NCI-H1930 (cell line): ENCODE results near the gene KCNJ11.

ENCODE experiments used
- DNase-seq, 2 experiments: peaks; one replicate each; lab custom pipeline; 2025; lab: John Stamatoyannopoulos, UW

Gene KCNJ11

DNA sequence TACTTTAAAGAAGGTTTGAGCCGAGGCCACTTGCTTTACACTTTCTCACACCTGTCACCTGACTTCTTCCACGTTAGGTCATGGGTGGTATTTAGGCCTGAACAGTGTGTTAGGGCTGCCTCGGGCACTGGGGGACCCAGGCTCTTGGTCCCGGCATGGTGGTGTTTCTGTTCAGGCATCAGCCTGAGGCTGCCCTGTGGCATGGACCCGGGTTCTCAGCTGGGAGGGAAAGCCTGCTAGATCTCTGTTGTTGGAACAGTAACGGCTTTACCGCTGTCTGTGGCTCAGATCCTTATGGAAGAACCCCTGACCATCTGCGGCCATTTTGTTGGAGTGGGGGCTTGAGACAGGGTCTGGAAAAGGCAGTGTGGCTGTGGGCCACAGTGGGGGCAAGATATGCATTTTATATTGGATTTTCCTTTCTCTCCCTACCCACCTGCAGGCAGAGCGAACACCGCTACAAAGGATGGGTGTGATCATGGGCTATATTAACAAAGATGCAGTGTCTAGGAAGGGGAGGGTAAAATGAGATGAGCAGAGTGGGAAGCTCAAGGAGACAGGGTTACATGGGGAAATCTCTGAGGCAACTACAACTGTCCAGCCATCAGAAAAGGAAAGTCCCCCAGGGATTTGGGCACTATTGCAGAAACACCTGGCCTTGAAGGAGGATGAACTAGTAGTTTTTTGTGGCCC is 1.6 kb upstream of the KCNJ11 start:
- no peak for DNase-seq

DNA sequence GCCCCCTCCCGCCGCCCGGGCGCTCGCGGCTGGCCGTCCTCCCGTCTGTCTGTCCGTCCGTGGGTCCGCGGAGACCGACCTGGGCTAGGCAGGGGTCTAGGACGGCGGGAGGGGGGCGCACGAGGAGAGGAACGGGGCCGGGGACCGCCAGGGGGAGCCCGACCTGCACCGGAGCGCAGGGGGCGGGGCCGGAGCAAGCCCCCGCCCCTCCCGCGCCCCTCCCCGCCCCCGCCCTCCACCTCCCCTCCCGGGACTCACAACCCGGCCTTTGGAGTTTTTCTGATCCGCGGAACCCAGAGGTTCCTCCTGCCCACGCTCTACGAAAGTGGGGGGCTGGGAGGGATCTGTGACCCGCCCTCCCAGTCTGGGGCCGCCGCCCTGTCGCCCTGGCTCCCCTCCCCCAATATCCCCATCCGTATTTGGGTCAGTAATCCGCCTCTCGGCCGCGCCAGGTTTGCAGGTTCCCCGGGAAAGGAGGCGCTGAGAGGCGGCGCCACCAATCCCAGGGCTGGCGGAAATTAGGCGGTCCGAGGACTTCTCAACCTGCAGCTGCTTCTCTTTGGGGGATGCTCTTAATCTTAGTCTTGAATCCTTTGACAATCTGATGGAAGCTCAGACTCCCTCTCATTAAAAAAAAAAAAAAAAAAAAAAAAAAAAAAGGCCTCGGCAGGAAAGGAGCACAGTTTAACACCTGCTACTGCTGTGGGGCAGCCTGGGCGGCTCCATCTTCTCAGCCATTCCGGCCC is 925 bp upstream of the KCNJ11 start:
- peak; percentile 85 to 86 for DNase-seq

DNA sequence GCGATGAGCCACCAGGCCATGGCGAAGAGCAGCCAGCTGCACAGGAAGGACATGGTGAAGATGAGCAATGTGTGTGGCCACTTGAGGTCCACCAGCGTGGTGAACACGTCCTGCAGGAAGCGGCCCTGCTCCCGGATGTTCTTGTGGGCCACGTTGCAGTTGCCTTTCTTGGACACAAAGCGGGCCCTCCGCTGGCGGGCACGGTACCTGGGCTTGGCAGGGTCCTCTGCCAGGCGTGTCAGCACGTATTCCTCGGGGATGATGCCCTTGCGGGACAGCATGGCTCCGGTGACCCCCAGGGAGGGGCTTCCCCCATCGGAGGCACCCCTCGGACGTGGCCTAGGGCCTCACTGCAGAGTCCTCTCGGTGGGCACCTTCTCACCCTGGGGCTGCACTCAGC is 648 bp downstream of the KCNJ11 start:
- no peak for DNase-seq

DNA sequence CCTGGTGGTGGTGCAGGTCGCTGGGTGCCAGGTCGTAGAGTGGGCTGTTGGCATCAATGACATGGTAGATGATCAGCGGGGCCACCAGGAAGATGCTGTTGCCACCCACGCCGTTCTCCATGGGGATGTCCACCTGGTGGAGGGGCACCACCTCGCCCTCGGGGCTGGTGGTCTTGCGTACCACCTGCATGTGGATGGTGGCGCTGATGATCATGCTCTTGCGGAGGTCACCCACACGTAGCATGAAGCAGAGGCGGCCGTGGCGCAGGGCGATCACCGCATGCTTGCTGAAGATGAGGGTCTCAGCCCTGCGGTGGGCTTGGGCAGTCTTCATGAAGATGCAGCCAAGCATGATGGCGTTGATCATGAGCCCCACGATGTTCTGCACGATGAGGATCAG is 1.2 kb downstream of the KCNJ11 start:
- no peak for DNase-seq

DNA sequence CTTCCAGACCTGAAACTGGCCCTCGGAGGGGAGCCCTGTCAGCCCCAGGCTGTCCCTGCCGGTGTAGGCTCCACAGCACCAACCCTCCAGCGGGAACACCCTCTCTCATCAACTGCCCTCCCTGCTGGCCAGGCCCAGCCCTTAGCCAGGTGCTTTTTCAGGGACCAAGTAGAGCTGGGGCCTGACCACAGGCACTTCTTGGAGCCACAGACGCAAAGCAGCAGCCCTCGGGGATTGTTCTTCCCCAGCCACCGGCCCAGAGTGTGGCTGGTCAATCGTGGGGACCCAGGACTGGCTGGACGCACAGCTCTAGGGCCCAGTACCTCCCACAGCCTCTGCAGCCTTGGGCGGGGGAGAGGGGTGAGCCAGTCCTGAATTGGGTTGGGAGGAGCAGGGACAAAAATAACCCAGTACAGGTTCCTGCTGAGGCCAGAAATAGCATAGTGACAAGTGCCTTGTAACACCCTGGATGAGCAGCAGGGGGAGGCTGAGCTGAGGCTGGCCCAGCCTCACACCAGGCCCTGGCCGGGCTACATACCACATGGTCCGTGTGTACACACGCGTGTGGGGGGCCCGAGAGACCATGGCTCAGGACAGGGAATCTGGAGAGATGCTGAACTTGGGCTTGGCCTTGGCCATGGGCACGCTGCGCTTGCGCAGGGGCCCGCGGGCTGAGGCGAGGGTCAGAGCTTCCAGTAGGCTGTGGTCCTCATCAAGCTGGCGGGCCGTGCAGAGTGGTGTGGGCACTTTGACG is 2.0 kb downstream of the KCNJ11 start:
- peak in 1 of 2 experiments; percentile 13 for DNase-seq

DNA sequence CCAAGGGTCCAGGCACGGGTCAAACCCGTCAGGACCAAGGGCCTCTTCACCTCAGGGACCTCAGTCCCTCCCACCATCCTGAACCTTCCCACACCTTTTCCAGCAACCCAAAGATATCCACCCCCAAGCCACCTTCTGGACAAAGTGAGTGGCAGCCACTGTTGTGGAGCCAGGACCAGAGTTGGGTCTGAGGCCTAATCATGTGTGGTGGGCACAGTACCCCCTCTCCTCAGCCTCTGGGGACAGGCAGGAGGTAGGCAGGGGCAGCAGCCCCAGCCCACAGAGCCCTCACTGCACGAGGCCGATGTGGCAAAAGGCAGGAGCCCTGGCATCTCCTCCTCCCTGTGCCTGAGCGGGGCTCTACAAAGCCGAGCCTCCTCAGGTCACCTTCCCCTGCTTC is 2.5 kb downstream of the KCNJ11 start:
- DNase-seq, result no peak

DNA sequence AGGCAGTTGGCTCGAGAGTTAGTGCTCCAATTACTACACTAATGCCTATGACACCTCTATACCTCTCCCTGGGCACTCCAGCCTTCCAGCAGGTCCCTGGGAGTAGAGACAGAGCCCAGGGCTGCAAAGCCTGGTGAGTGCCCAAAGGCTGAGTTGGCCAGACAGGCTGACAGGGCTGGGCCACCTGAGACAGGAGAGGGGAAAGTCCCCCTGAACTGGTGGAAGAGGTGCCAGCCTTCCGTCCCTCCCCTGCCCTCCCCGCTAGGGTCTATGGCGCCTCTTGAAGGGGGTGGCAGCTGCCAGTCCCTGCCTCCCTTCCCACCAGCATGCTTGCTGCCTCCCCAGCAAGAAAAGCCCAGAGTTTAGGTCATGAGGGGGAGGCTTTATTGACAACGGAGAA is 3.0 kb downstream of the KCNJ11 start:
- no peak for DNase-seq

DNA sequence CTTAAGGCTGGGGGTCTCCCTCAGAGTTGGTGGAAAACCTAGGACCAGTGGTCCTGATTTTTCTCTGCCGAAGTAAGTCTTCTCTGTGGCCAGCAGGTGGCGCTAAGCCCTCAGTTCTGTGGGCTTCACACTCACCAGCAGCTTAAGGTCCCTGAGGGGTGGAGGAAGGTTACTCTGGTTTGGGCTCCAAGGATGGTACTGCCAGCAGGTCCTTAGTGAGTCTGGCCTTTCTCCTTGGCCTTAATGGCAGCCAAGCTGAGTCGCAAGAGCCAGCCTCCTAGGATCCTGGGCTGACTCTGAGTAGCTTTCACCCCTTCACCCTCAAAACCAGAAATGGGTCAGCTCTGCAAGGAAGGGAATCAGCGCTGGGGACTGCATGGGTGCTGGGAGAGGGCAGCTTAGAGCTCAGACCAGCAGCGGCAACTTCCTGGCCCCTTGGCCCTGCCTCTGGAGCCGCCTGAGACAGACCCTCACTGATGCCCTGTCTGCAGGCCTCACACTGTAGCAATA is 4.4 kb downstream of the KCNJ11 start:
- DNase-seq, result peak; percentile 67 to 90

DNA sequence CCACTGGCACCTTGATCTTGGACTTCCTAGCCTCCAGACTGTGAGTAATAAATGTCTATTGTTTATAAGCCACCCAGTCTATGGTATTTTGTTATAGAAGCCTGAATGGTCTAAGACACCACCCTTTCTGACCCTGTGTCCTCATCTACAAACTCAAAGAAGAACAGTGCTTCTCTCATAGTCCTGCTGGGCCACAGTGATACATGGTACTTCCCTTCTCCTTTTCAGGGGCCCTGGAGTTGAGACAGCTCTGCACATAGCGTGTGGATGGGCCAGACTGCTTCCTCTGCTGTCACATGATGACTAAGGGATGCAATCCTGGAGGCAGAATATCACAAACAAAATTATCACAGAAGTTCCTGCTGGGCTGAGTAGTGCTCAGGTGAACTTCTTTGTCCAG is 5.0 kb downstream of the KCNJ11 start:
- no peak for DNase-seq

DNA sequence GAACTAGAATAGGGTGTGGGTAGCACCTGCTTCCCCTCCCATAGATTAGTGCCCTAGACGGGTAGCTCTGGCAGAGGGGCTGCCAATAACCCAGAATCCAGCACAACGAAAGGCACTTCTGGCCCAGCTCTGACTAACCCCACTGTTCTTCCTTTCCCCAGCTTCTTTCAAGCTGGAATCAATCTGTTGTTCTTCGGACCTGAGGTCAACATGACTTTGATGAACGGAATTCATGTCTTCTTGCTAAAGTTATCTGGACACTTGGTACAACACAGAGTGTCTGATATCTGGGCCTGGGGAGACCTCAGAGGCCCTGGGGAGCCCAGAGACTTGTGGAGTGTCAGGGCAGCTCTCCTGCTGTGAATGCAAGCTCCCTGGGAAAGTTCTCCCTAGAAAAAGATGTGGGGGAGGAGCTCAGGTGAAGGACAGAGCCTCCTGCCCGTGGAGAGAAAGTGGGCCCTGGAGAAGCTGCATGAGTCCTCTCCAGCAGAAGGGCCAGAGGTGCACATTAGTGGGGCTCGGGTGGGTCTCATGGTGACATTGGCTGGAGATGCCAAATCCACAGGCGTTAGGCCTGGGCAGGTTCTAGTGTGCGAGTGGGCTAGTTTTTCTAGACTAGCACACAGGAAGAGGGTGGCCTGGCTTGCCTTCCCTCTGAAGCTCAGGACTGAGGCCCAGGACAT is 6.3 kb downstream of the KCNJ11 start:
- no peak for DNase-seq

GRCh38 chr11:17381156-17381555 is 7.3 kb downstream of the KCNJ11 start:
- DNase-seq, result no peak

DNA sequence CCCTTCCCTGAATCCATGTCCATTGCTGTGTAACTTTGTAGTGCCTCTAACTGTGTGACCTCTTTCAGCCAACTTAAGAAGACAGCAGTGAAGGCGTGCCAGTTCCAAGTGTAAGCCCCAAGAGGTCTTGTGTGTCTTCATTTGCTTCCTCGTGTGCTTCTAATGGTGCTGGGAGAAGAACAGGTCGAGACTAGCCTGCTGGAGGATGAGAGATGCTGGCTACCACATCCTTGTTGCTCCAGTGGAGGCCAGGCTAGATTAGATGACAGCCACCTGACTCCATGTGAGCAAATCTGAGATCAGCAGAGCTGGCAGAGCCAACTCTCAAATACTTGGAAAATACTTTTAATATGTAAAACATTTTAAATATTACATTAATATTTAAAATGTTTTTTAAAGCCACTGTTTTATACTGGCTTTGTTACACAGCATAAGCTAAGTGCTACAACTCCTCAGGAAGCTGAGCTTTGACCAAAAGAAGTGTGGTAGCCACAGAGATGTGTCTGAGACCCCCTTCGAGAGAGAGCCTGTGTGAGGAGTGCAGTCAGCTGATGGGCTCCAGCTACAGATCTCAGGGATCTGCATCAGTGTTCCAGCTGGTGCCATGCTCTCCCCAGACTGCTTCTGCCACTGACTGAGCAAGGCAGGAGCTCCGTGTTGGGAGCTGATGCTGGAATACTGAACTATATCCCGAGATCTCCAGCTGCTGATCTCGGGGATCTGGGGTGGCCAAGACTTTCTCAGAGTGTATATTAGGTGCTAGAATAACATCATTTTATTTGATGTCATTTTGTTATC is 8.9 kb downstream of the KCNJ11 start:
- no peak for DNase-seq

GRCh38 chr11:17378655-17379054 is 9.8 kb downstream of the KCNJ11 start:
- no peak for DNase-seq

DNA sequence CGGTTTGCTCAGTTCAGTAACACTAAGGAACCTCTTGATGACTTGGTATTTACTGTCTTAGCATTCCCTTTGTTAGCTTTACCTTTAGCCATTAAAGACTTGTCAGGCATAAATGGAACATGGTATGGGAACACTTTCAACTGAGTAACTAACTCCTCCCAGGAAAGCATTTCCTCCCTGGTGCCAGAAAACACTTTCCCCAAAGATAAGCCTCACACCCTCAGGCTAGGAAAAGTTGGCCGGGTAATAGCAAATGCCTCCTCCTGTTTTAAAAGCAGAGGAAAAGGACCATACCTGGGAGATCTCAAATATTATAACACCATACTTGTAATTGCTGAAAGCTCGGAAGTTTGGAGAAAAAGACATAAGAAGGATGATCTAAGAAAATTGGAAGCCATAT is 12.0 kb downstream of the KCNJ11 start:
- no peak for DNase-seq

- no peak for DNase-seq
These were observed 12.9 kb downstream of the KCNJ11 start for GRCh38 chr11:17375547-17375946.

DNA sequence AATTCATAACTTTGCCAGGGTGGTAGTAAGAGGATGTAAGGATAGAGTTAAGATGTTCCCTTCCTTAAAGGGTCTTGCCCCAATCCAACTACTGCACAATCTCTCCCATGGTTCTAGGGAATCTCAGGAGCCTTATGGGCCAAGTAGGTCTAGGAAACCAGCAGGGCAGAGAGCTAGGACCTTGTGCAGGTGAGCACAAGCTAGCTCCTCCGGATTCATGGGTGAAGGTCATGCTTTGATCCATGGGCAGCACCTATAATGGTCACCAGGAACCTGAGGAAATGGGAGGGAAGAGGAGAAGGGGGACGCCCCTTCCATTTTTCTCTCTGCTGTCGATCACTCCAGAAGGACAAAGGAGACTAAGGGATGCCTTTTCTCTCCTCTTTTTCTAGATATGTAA is 16.8 kb downstream of the KCNJ11 start:
- DNase-seq, result peak in 1 of 2 experiments; percentile 31

DNA sequence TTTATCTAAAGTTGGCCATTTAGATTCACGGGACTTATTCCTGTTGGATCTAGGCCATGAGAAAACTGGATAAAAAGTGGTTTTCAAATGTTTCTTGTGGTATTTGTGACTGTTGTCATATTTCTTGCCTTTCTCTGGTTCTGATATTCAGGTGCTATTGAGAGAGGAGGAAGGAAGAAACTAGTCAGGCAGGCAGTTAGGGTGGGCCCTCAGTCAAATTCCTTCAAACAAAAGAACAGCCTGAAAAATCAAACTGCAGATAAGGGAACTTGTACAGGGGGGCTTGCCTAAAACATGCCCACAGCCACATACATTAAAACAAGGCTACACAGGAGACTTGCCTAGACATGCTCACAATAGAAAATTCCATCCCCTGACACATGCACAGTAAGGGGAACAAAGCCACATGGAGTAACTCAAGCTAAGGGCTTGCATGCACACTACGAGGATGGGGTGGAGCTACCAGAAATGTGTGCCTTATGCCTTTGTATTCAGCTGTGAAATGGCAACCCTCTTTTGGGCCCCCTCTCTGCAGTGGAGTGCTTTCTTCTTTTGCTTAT is 18.7 kb downstream of the KCNJ11 start:
- no peak for DNase-seq

DNA sequence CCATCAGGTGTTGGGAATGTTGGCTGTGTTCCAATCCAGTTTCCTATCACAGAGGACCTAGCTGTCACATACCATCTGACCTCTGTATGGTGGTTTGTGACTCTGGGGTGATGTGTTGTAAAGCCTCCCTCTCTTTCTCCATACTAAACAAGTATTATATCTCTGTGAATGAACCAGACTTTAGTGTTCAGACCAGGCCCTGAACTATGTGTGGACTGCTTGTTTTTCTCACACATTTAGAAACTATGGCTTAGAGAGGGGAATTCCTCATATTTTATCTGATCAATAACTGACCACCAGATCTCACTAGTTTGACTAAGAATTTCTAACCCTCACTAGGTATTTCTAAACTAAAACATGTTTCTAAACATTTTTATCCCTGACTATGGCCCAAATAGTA is 19.4 kb downstream of the KCNJ11 start:
- no peak for DNase-seq

- DNase-seq, result no peak
These were observed 19.9 kb downstream of the KCNJ11 start for GRCh38 chr11:17368551-17368950.

GRCh38 chr11:17366495-17366894 is 22.0 kb downstream of the KCNJ11 start:
- no peak for DNase-seq

- peak; percentile 46 to 73 for DNase-seq
These were observed 33.9 kb downstream of the KCNJ11 start for GRCh38 chr11:17354601-17354991.
